ENCODE data around the gene CHSY1. TPM values are rescaled to one million over a fixed set of nuclear protein-coding genes. Genes with fewer than 3 reads are reported as not detected.

Gene CHSY1
- polyA plus RNA-seq, 1 donor from 2014 or later: 16.1 TPM

GRCh38 chr15:101266787-101267186 lies 14.9 kb upstream of the CHSY1 start:
- H3K9ac ChIP-seq (ENCODE audit: low read length): no peak overlapping the region
- H3K9me3 ChIP-seq (ENCODE audit: low read length): no peaks in the 10 kb centered on the region
- H3K79me2 ChIP-seq (replicated peaks; ENCODE audit: insufficient read depth, low read length): no peaks in the 10 kb centered on the region
- no peak overlapping the region for H2AFZ ChIP-seq (ENCODE audit: low read depth, low read length)
- no peak overlapping the region for H3K4me3 ChIP-seq (ENCODE audit: low read length)
- no peaks in the 10 kb centered on the region for H3K27me3 ChIP-seq (ENCODE audit: insufficient read depth, low read depth, low read length)
- no peak for TF ChIP-seq MXI1 (conservative IDR thresholded peaks at IDR 0.05; ENCODE audit: poor library complexity, severe bottlenecking)
- no peak for TF ChIP-seq EZH2 (IDR thresholded peaks at IDR 0.05; ENCODE audit: borderline replicate concordance, insufficient read depth, low read length, poor library complexity, severe bottlenecking)
- TF ChIP-seq SMC3 (conservative IDR thresholded peaks at IDR 0.05; ENCODE audit: poor library complexity): no peak
- TF ChIP-seq REST (IDR thresholded peaks at IDR 0.05; ENCODE audit: borderline replicate concordance): no peak
- TF ChIP-seq RAD21 (conservative IDR thresholded peaks at IDR 0.05): no peak
- H3K4me2 ChIP-seq (ENCODE audit: low read length): no peak overlapping the region
- H3F3A ChIP-seq (ENCODE audit: insufficient read depth, low read length, poor library complexity, severe bottlenecking): no peaks in the 10 kb centered on the region
- no peaks in the 10 kb centered on the region for H3K9me2 ChIP-seq (ENCODE audit: insufficient read depth, low read length)
- no peaks in the 10 kb centered on the region for H4K20me1 ChIP-seq (ENCODE audit: insufficient read depth)
- no peak overlapping the region for H3K27ac ChIP-seq (ENCODE audit: low read length)
- H3K36me3 ChIP-seq (ENCODE audit: insufficient read depth, low read length): no peaks in the 10 kb centered on the region

- H4K20me1 ChIP-seq (ENCODE audit: insufficient read depth): no peaks in the 10 kb centered on the region
- no peak overlapping the region for H3K4me2 ChIP-seq (ENCODE audit: low read length)
- H3K36me3 ChIP-seq (ENCODE audit: insufficient read depth, low read length): no peaks in the 10 kb centered on the region
- no peak for TF ChIP-seq TAF1 (IDR thresholded peaks at IDR 0.05; ENCODE audit: low read depth)
- TF ChIP-seq SMC3 (conservative IDR thresholded peaks at IDR 0.05; ENCODE audit: poor library complexity): no peak
- TF ChIP-seq EZH2 (IDR thresholded peaks at IDR 0.05; ENCODE audit: borderline replicate concordance, insufficient read depth, low read length, poor library complexity, severe bottlenecking): no peak
- no peak for TF ChIP-seq EP300 (conservative IDR thresholded peaks at IDR 0.05; ENCODE audit: poor library complexity, severe bottlenecking)
- no peak for TF ChIP-seq RAD21 (conservative IDR thresholded peaks at IDR 0.05)
- no peak for TF ChIP-seq POLR2AphosphoS5 (IDR thresholded peaks at IDR 0.05)
- TF ChIP-seq CTCF (IDR thresholded peaks at IDR 0.05; ENCODE audit: poor library complexity, severe bottlenecking): no peak
- TF ChIP-seq MXI1 (conservative IDR thresholded peaks at IDR 0.05; ENCODE audit: poor library complexity, severe bottlenecking): no peak
- TF ChIP-seq REST (IDR thresholded peaks at IDR 0.05; ENCODE audit: borderline replicate concordance): no peak
- H3K27ac ChIP-seq (ENCODE audit: low read length): no peak overlapping the region
- H3K9ac ChIP-seq (ENCODE audit: low read length): no peak overlapping the region
- H3K9me3 ChIP-seq (ENCODE audit: low read length): no peaks in the 10 kb centered on the region
- no peaks in the 10 kb centered on the region for H3K79me2 ChIP-seq (replicated peaks; ENCODE audit: insufficient read depth, low read length)
- H3K4me3 ChIP-seq (ENCODE audit: low read length): no peak overlapping the region
- H3K27me3 ChIP-seq (ENCODE audit: insufficient read depth, low read depth, low read length): no peaks in the 10 kb centered on the region
- H2AFZ ChIP-seq (ENCODE audit: low read depth, low read length): no peak overlapping the region
- no peaks in the 10 kb centered on the region for H3K9me2 ChIP-seq (ENCODE audit: insufficient read depth, low read length)
- no peaks in the 10 kb centered on the region for H3F3A ChIP-seq (ENCODE audit: insufficient read depth, low read length, poor library complexity, severe bottlenecking)
Measured at GRCh38 chr15:101266034-101266433, 14.2 kb upstream of the CHSY1 start.

Data from neural cell (in vitro differentiated cells).